SK-N-SH (cell line): ENCODE results near the gene POP7. TPM values are rescaled to one million over a fixed set of nuclear protein-coding genes. Genes with fewer than 3 reads are reported as not detected.

ENCODE experiments used
- CTCF ChIA-PET: fragments of 300-600, 350-600 bp; formaldehyde crosslinking; extraction: SDS; loops from one replicate; lab custom pipeline; 2021; lab: Yijun Ruan, JAX
- POLR2A ChIA-PET: fragments of 350-600 bp; sonication (Branson Sonifier 250); formaldehyde crosslinking; extraction: SDS; loops from one replicate; lab custom pipeline; 2020; ENCODE audit warnings: antibody characterized with exemption, inconsistent platforms; lab: Yijun Ruan, JAX
- DNase-seq: peaks from one replicate; pipeline ENCODE4 v3.0.0; 2012
- H2AFZ ChIP-seq: fragments of 200-600 bp; sonication (generic); 2 replicates; pipeline ENCODE4 v1.8.1; 2016; ENCODE audit warnings: antibody characterized with exemption, mild to moderate bottlenecking, low read depth
- H3F3A ChIP-seq: fragments of 200-600 bp; sonication (generic); replicated peaks from 2 replicates; pipeline ENCODE3; 2016; ENCODE audit warnings: antibody characterized with exemption, mild to moderate bottlenecking; ENCODE audit not compliant: insufficient read depth
- H3K27ac ChIP-seq, 2 experiments: fragments of 200-500 bp in 1 of 2; fragments of 200-600 bp in 1 of 2; sonication (Bioruptor generic) in 1 of 2; sonication (generic), shearing (Covaris generic) in 1 of 2; 2 replicates each; pipeline versions ENCODE4 v1.5.1 to v1.6.1; 2014 to 2016; ENCODE audit warnings: low read depth in 2 of 2, inconsistent platforms in 1 of 2, low read length in 1 of 2, mild to moderate bottlenecking in 1 of 2, mixed read lengths in 1 of 2
- H3K27me3 ChIP-seq: fragments of 200-600 bp; sonication (generic), shearing (Covaris generic); 2 replicates; pipeline ENCODE4 v1.6.1; 2016; ENCODE audit warnings: mixed run types; ENCODE audit not compliant: insufficient read depth
- H3K36me3 ChIP-seq, 2 experiments: fragments of 200-500 bp in 1 of 2; fragments of 200-600 bp in 1 of 2; sonication (Bioruptor generic) in 1 of 2; sonication (generic) in 1 of 2; replicated peaks in 1 of 2; 2 replicates each; pipeline versions ENCODE3 to v1.5.1; 2014 to 2016; ENCODE audit warnings: low read length in 1 of 2, mild to moderate bottlenecking in 1 of 2; ENCODE audit not compliant: insufficient read depth in 2 of 2, control insufficient read depth in 1 of 2
- H3K4me1 ChIP-seq, 2 experiments: fragments of 200-500 bp in 1 of 2; fragments of 200-600 bp in 1 of 2; sonication (Bioruptor generic) in 1 of 2; sonication (generic), shearing (Covaris generic) in 1 of 2; 2 replicates each; pipeline versions ENCODE4 v1.5.1 to v1.6.1; 2014 to 2016; ENCODE audit warnings: low read depth in 1 of 2, low read length in 1 of 2, mixed run types in 1 of 2; ENCODE audit not compliant: insufficient read depth in 2 of 2, control insufficient read depth in 1 of 2
- H3K4me2 ChIP-seq: fragments of 200-600 bp; sonication (generic), shearing (Covaris generic); 2 replicates; pipeline ENCODE4 v1.6.1; 2017; ENCODE audit warnings: mixed run types
- H3K4me3 ChIP-seq, 2 experiments: fragments of 200-500 bp in 1 of 2; fragments of 200-600 bp in 1 of 2; sonication (Bioruptor generic) in 1 of 2; sonication (generic), shearing (Covaris generic) in 1 of 2; 2 replicates each; pipeline versions ENCODE4 v1.5.1 to v1.8.1; 2014 to 2016; ENCODE audit warnings: low read depth in 2 of 2, inconsistent platforms in 1 of 2, low read length in 1 of 2, mild to moderate bottlenecking in 1 of 2, mixed read lengths in 1 of 2, moderate library complexity in 1 of 2
- H3K79me2 ChIP-seq: fragments of 200-600 bp; sonication (generic); 2 replicates; pipeline ENCODE4 v1.8.1; 2017; ENCODE audit warnings: mild to moderate bottlenecking; ENCODE audit not compliant: insufficient read depth
- H3K9ac ChIP-seq: fragments of 200-600 bp; sonication (generic); 2 replicates; pipeline ENCODE4 v1.6.1; 2017; ENCODE audit warnings: mixed run types
- H3K9me2 ChIP-seq: fragments of 200-600 bp; sonication (generic); 2 replicates; pipeline ENCODE4 v1.6.1; 2017; ENCODE audit warnings: mixed run types
- H3K9me3 ChIP-seq: fragments of 200-600 bp; sonication (generic); 2 replicates; pipeline ENCODE4 v1.6.1; 2017; ENCODE audit warnings: mixed run types, mild to moderate bottlenecking, moderate library complexity
- H4K20me1 ChIP-seq: fragments of 200-600 bp; sonication (generic); 2 replicates; pipeline ENCODE4 v1.6.1; 2017; ENCODE audit warnings: mild to moderate bottlenecking, mixed run types; ENCODE audit not compliant: insufficient read depth
- CHD2 ChIP-seq: fragments of 150-350 bp; IDR thresholded peaks from 2 replicates; pipeline ENCODE4 v1.6.1; 2018; ENCODE audit warnings: low read length; ENCODE audit not compliant: partially characterized antibody
- EZH2phosphoT487 ChIP-seq: fragments of 200-600 bp; sonication (generic); IDR thresholded peaks from 2 replicates; pipeline ENCODE4 v1.6.1; 2017; ENCODE audit warnings: low read depth, mixed run types, mild to moderate bottlenecking, antibody characterized with exemption, moderate library complexity, borderline replicate concordance
- FOSL2 ChIP-seq: IDR thresholded peaks from 2 replicates; pipeline ENCODE4 v1.4.0; 2012; ENCODE audit warnings: low read depth, mild to moderate bottlenecking, moderate library complexity, borderline replicate concordance
- GABPA ChIP-seq: IDR thresholded peaks from 2 replicates; pipeline ENCODE4 v1.4.0; 2012; ENCODE audit warnings: low read depth, mild to moderate bottlenecking
- JUND ChIP-seq: IDR thresholded peaks from 2 replicates; pipeline ENCODE4 v1.4.0; 2012
- MEF2A ChIP-seq: IDR thresholded peaks from 2 replicates; pipeline ENCODE4 v1.4.0; 2012; ENCODE audit warnings: low read depth, borderline replicate concordance
- RAD21 ChIP-seq: IDR thresholded peaks from 2 replicates; pipeline ENCODE4 v1.6.1; 2012; ENCODE audit warnings: mild to moderate bottlenecking, low read length
- RCOR1 ChIP-seq: fragments of 150-350 bp; IDR thresholded peaks from 2 replicates; pipeline ENCODE4 v1.6.1; 2017; ENCODE audit warnings: antibody characterized with exemption, low read length
- TAF1 ChIP-seq: IDR thresholded peaks from 2 replicates; pipeline ENCODE4 v1.6.1; 2012; ENCODE audit warnings: low read depth, mild to moderate bottlenecking, low read length, moderate library complexity, borderline replicate concordance
- TCF12 ChIP-seq: IDR thresholded peaks from 2 replicates; pipeline ENCODE4 v1.4.0; 2012
- TEAD4 ChIP-seq: IDR thresholded peaks from 2 replicates; pipeline ENCODE4 v1.4.0; 2012; ENCODE audit warnings: mild to moderate bottlenecking, borderline replicate concordance; ENCODE audit not compliant: insufficient read depth
- YY1 ChIP-seq: IDR thresholded peaks from 2 replicates; pipeline ENCODE4 v1.4.0; 2012; ENCODE audit warnings: low read depth, mild to moderate bottlenecking
- WGBS: methylation state at CpG from one replicate; pipeline ENCODE4 v1.1.6; 2017; ENCODE audit warnings: low lambda C conversion rate; 5-methylcytosine and 5-hydroxymethylcytosine counted together
- polyA plus RNA-seq, 3 experiments: library from polyadenylated mRNA; depleted of rRNA; stranded (reverse); fragments of >200 nt; gene quantifications; 2 replicates each; pipeline ENCODE4 v1.2.3, GENCODE V29; 2012
- TF ChIP-seq, protein P1 (sequence below): IDR thresholded peaks from 2 replicates; pipeline ENCODE4 v1.6.1; 2012; ENCODE audit warnings: mild to moderate bottlenecking, low read depth, low read length, moderate library complexity
- TF ChIP-seq, protein P2 (sequence below): IDR thresholded peaks from 2 replicates; pipeline ENCODE4 v1.4.0; 2012; ENCODE audit warnings: low read depth
- TF ChIP-seq, protein P3 (sequence below): IDR thresholded peaks from 2 replicates; pipeline ENCODE4 v1.4.0; 2012; ENCODE audit warnings: low read depth, borderline replicate concordance
- TF ChIP-seq, protein P4 (sequence below): fragments of 150-350 bp; IDR thresholded peaks from 2 replicates; pipeline ENCODE4 v1.6.1; 2017; ENCODE audit warnings: antibody characterized with exemption, low read length, low read depth, borderline replicate concordance
- TF ChIP-seq, protein P5 (sequence below): fragments of 200-600 bp; sonication (generic); IDR thresholded peaks from 2 replicates; pipeline ENCODE4 v1.6.1; 2017; ENCODE audit warnings: antibody characterized with exemption, mild to moderate bottlenecking, moderate library complexity

Gene POP7
- polyA plus RNA-seq, 1 of the 3 experiments (the other 2 are of a cell fraction): 81.8 TPM

DNA sequence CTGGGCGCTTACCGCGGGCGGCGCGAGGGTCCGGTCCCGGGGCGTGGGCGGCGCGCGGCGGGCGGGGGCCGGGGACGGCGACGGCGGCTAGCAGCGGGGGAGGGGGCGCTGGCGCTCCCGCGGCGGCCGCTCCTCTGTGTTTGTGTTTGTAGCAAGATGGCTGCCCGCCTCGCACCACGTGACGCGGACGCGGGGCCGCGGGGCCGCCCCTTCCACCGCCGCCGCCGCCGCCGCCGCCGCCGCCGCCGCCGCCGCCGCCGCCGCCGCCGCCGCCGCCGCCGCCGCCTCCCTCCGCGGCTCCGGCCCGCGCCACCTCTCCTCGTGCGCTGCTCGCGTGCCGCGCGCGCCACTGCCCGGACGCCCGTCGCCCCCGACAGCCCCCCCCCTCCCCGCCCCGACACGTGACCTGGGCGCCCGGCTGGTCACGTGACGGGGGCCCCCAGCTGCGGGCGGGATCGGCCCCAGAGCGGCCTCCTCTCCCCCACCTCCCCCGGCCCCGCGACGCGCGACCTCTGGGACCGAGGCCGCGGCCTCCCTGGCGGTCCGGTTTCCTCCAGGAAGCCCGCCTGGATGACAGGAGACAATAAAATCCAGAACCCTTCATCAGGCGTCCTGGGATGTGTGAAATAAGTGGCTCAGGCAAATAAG, 11.7 kb upstream of the POP7 start, which contains the start of gene GIGYF1:
GIGYF1 (minus strand) TSS at position 153 of the 648 bp plus-strand sequence. CDS start 6,012 bp downstream, outside the sequence.
- Histone ChIP-seq H3K4me3 (peak within 1 kb of the TSS; percentile 66 to 87), H3K9ac (peak within 1 kb of the TSS; percentile 92), H3K4me2 (peak within 1 kb of the TSS; percentile 99), H3K27me3 (peaks cover 2% of the 10 kb centered on the region; the same call in 1 of the 2 replicates), H3K36me3 (peaks cover 3% of the 10 kb centered on the region in 2 experiments), H3F3A (peaks cover 29% of the 10 kb centered on the region), H3K9me3 (no peaks in the 10 kb centered on the region), H3K9me2 (no peaks in the 10 kb centered on the region), H4K20me1 (peaks cover 42% of the 10 kb centered on the region), H3K27ac (peak within 1 kb of the TSS; percentile 32 to 60; a peak in 3 of 4 replicates), H3K79me2 (peaks cover 44% of the 10 kb centered on the region), H2AFZ (peak within 1 kb of the TSS; percentile 87), H3K4me1 (peaks cover 18 to 23% of the 10 kb centered on the region in 2 experiments)
- ChIA-PET CTCF (interaction anchor here (1.3 to 11.0 kb wide), 11 partner anchors 9 to 211 kb away, joined by 5 to 227 read pairs (median 25); partner anchors contain the start of genes FBXO24, LRCH4, MOSPD3 and NYAP1), POLR2A (interaction anchor here (0.6 to 2.9 kb wide), 6 partner anchors 11 to 82 kb away, joined by 3 to 14 read pairs (median 6); partner anchors contain the start of genes MOSPD3 and POP7)
- 3% methylated on average over 25 of the region's 102 CpGs for WGBS
- peak; percentile 100 for DNase-seq
- TF ChIP-seq, protein P1, sequence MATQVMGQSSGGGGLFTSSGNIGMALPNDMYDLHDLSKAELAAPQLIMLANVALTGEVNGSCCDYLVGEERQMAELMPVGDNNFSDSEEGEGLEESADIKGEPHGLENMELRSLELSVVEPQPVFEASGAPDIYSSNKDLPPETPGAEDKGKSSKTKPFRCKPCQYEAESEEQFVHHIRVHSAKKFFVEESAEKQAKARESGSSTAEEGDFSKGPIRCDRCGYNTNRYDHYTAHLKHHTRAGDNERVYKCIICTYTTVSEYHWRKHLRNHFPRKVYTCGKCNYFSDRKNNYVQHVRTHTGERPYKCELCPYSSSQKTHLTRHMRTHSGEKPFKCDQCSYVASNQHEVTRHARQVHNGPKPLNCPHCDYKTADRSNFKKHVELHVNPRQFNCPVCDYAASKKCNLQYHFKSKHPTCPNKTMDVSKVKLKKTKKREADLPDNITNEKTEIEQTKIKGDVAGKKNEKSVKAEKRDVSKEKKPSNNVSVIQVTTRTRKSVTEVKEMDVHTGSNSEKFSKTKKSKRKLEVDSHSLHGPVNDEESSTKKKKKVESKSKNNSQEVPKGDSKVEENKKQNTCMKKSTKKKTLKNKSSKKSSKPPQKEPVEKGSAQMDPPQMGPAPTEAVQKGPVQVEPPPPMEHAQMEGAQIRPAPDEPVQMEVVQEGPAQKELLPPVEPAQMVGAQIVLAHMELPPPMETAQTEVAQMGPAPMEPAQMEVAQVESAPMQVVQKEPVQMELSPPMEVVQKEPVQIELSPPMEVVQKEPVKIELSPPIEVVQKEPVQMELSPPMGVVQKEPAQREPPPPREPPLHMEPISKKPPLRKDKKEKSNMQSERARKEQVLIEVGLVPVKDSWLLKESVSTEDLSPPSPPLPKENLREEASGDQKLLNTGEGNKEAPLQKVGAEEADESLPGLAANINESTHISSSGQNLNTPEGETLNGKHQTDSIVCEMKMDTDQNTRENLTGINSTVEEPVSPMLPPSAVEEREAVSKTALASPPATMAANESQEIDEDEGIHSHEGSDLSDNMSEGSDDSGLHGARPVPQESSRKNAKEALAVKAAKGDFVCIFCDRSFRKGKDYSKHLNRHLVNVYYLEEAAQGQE: 0 out of 2 replicates have a peak, but pooled peaks have one; percentile 21
- TF ChIP-seq TAF1 (peak; percentile 51; the same call in 1 of the 2 replicates), CHD2 (no peak), FOSL2 (no peak), YY1 (peak; percentile 80), TCF12 (no peak)
- TF ChIP-seq, protein P2, sequence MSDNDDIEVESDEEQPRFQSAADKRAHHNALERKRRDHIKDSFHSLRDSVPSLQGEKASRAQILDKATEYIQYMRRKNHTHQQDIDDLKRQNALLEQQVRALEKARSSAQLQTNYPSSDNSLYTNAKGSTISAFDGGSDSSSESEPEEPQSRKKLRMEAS: peak; percentile 88
- TF ChIP-seq, protein P3, sequence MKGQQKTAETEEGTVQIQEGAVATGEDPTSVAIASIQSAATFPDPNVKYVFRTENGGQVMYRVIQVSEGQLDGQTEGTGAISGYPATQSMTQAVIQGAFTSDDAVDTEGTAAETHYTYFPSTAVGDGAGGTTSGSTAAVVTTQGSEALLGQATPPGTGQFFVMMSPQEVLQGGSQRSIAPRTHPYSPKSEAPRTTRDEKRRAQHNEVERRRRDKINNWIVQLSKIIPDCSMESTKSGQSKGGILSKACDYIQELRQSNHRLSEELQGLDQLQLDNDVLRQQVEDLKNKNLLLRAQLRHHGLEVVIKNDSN: peak; percentile 93

DNA sequence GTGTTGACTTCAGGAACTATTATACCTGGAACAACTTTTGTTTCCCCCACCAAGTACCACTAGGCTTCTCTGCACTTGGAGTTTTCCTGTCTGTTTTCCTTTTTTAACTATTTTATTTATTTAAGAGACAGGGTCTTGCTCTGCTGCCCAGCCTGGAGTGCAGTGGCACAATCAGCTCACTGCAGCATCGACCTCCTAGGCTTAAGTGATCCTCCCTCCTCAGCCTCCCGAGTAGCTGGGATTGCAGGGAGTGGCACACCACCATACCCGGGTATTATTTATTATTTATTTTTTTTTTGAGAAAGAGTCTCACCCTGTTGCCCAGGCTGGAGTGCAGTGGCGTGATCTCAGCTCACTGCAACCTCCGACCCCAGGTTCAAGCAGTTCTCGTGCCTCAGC, 9.8 kb upstream of the POP7 start:
- Histone ChIP-seq H3K4me2 (no peak overlapping the region), H3K27me3 (peaks cover 11% of the 10 kb centered on the region; the same call in 1 of the 2 replicates), H3K4me3 (no peak overlapping the region), H3K9me3 (no peaks in the 10 kb centered on the region), H3K9ac (no peak overlapping the region), H3K79me2 (peaks cover 25% of the 10 kb centered on the region), H2AFZ (no peak overlapping the region), H3K9me2 (no peaks in the 10 kb centered on the region), H4K20me1 (peaks cover 23% of the 10 kb centered on the region), H3K4me1 (peaks cover 18% of the 10 kb centered on the region in 2 experiments), H3K36me3 (peaks cover 0 to under 1% of the 10 kb centered on the region in 2 experiments), H3F3A (peaks cover 29% of the 10 kb centered on the region), H3K27ac (no peak overlapping the region)
- 59% methylated on average over 6 of the region's 6 CpGs for WGBS
- DNase-seq: no peak
- ChIA-PET CTCF (interaction anchor here (2.2 to 11.0 kb wide), 5 partner anchors 8 to 156 kb away, joined by 7 to 227 read pairs (median 108); partner anchors contain the start of genes POP7 and SLC12A9), POLR2A (interaction anchor here (0.9 kb wide), 1 partner anchor 10 kb away, joined by 5 read pairs; the partner anchor contains the start of gene POP7)
- TF ChIP-seq, protein P2: no peak
- TF ChIP-seq, protein P4, sequence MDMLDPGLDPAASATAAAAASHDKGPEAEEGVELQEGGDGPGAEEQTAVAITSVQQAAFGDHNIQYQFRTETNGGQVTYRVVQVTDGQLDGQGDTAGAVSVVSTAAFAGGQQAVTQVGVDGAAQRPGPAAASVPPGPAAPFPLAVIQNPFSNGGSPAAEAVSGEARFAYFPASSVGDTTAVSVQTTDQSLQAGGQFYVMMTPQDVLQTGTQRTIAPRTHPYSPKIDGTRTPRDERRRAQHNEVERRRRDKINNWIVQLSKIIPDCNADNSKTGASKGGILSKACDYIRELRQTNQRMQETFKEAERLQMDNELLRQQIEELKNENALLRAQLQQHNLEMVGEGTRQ: no peak
- TF ChIP-seq RAD21 (no peak), JUND (no peak), MEF2A (no peak), RCOR1 (no peak), EZH2phosphoT487 (no peak), CHD2 (no peak), GABPA (no peak), TEAD4 (no peak)
- TF ChIP-seq, protein P5, sequence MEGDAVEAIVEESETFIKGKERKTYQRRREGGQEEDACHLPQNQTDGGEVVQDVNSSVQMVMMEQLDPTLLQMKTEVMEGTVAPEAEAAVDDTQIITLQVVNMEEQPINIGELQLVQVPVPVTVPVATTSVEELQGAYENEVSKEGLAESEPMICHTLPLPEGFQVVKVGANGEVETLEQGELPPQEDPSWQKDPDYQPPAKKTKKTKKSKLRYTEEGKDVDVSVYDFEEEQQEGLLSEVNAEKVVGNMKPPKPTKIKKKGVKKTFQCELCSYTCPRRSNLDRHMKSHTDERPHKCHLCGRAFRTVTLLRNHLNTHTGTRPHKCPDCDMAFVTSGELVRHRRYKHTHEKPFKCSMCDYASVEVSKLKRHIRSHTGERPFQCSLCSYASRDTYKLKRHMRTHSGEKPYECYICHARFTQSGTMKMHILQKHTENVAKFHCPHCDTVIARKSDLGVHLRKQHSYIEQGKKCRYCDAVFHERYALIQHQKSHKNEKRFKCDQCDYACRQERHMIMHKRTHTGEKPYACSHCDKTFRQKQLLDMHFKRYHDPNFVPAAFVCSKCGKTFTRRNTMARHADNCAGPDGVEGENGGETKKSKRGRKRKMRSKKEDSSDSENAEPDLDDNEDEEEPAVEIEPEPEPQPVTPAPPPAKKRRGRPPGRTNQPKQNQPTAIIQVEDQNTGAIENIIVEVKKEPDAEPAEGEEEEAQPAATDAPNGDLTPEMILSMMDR: no peak
